Globus pallidus (tissue), 1 donor: ENCODE measurements around the gene TSHZ2.
"Not testable (repeated sequence)": the region's sequence is repeated elsewhere in the genome, so short reads cannot be mapped to it uniquely, and the experiment has no call there.

Source experiments
- DNase-seq: peaks from one replicate; pipeline ENCODE4 v3.0.0-alpha.2; 2015; ENCODE audit warnings: low spot score

Gene TSHZ2

DNA sequence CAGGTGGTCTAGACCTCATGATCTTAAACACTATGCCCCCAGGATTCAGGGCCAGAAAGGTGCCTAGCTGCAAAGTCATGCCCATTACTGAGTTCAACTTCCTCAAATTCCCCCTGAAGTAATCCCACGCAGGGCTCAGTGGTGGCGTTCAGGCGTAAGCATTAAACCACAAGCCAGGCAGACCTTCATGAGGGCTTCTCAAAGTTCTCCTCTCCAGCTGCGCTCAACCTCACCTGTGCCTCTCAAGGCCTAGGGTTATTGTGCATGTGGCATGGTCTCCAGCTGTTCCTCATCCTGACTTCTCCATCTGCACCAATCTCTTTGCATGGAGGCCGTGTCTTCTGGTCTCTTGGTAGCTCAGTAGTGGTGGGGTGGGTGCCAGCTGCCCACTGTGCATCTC is 113.6 kb downstream of the TSHZ2 start:
- DNase-seq, result no peak

- DNase-seq, result no peak
Measured at GRCh38 chr20:53087037-53087777, 115.0 kb downstream of the TSHZ2 start.

GRCh38 chr20:53088786-53089185 is 116.6 kb downstream of the TSHZ2 start:
- no peak for DNase-seq

- DNase-seq, result not testable (repeated sequence)
Measured at GRCh38 chr20:53089851-53090250, 117.7 kb downstream of the TSHZ2 start.

GRCh38 chr20:53091789-53092188 is 119.6 kb downstream of the TSHZ2 start:
- DNase-seq, result no peak

GRCh38 chr20:53092772-53093300 is 120.7 kb downstream of the TSHZ2 start:
- no peak for DNase-seq

- no peak for DNase-seq
Measured at GRCh38 chr20:53097371-53097770, 125.2 kb downstream of the TSHZ2 start.

DNA sequence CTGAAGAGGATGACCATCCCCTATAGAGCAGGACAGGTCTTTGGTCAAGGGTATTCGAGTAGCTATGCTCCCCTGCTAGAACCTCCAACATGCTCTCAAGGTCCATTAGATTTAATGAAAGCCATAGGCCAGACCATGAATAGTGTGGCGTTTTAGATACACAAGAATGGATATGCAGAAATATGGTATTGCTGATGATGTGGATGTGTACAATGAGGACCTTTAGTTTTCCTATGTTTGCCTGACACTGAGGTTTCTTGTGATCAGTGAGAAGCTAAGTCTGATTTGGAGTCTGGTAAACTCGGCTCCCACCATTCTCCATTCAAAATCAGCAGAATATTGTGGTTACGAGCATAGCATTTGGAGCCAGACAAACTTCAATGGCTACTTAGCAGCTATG is 125.6 kb downstream of the TSHZ2 start:
- DNase-seq, result no peak

DNA sequence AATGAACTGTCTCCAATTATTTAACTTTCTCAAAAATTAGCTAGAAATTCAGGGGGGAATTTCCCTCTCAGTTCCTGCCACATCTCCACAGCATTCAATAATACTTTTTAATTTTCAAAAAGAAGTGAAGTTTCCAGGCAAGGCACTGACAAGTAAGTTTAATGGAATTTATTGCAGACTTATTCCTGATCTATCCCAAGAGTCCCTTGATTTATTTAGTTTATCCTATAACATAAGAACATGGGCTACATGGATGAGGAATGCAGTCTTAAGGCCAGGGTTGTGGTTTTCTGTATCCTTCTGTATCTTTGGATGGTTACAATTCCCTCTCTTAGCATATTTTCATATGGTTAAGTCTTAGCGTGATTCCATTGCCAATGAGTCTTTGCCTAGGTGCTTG is 126.5 kb downstream of the TSHZ2 start:
- DNase-seq, result no peak

DNA sequence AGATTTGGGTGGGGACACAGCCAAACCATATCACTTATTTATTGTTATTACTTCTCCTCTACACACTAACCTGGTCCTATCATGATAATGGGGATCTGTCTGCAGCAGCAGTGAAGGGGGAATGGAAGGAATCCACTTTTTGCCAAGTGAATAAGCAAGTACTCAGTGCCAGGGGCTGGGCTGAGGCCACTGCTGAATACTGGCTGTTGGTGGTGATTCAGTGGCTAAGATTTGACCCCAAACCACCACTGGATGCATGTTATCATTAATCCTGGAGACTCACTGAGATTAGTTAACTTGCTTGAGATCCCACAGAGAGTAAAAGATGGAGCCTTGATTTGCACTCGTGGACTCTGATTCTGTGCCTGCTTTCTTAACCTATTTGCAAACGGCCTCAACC is 127.7 kb downstream of the TSHZ2 start:
- no peak for DNase-seq

DNA sequence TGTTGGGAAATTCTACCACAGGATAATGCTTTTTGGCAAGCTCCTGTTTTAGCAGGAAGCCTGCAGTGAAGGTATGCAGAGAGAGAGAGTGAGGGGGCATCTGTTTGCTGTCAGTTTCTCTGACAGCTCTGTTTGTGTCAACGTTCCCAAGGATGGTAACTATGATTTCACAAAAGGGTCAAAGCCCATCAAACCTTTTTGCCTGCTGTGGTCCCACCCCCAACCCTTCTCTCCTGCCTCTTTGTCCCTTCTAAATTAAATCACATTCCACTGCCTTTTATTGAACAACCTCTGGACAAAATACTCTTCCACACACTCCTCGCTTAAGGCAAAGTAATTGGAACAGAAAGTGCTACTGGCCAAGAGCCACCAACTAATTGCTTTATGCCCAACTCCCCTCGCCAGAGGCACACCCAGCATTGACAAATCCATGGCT is 128.3 kb downstream of the TSHZ2 start:
- DNase-seq, result no peak

DNA sequence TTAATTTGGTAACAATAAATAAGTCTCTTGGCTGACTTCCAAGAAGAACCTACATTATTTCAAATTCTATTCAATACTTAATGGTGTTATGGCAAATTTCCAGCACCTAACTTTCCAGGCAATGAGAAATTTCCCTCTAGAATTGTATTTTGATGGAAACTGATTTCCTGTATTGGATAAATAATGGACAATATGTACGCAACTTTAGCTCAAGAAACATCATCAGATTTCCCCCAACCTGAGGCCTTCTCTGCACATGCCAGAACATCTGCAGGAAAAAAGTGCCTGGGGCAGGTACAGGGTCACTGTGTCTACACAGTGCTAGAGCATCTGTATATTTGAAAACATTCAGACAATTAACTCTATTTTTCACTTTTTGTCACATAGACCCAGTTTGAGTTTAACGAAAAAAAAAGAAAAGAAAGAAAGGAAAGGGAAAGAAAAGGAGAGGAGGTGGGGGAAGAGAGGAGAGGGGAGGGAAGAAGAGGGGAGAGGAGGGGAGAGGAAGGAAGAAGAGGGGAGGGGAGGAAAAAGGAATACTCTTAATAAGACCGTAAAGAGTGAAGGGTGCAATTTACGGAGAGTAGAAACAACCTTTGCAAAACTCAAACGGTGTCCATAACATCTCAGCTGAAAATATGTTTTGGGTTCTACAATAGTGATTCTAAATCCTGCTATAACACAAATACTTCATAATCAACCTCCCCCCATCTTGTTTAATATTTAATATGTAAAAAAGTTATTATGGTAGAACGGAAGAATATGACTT is 130.0 kb downstream of the TSHZ2 start:
- no peak for DNase-seq

DNA sequence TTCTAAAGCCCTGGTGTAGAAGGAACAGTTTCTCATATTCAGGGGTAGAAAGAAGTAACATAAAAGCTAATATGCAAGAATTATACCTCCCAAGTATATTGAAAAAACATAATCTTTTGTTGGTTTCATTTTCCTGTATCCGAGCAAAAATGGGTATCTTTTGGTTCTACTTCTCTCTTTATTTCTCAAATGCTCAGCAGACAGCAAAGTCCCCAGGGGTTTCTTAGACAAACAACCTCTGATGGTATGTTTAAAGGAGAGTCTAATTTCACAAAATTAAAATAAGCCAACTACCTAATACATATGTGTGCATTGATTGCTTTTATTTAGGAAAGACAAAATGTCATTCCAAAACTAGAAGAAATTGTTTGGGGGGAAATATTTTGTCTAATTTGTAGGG is 131.0 kb downstream of the TSHZ2 start:
- no peak for DNase-seq

- DNase-seq, result no peak
Measured at GRCh38 chr20:53104884-53105283, 132.7 kb downstream of the TSHZ2 start.

GRCh38 chr20:53116733-53117132 is 144.6 kb downstream of the TSHZ2 start:
- no peak for DNase-seq

DNA sequence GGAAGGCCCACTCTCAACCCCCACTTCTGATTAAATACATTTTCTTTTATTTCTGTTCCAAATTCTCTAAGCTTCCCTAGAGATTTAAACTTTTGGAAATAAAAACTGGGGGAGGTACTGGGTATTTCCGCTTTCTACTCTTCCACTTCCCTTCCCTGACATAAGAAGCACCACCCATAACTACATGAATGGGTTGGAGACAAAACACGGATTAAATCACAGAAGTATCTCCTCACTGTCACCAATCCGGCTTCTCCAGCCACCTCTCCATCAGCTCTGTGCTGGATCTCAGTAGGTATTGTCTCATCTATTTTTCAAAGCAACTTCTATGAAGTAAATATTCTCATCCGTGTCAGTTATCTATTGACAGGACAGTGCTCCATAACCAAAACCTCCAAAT is 150.7 kb downstream of the TSHZ2 start:
- DNase-seq, result no peak

- no peak for DNase-seq
Measured at GRCh38 chr20:53124075-53124551, 152.0 kb downstream of the TSHZ2 start.

GRCh38 chr20:53124803-53125202 is 152.6 kb downstream of the TSHZ2 start:
- no peak for DNase-seq

GRCh38 chr20:53126185-53126584 is 154.0 kb downstream of the TSHZ2 start:
- no peak for DNase-seq

DNA sequence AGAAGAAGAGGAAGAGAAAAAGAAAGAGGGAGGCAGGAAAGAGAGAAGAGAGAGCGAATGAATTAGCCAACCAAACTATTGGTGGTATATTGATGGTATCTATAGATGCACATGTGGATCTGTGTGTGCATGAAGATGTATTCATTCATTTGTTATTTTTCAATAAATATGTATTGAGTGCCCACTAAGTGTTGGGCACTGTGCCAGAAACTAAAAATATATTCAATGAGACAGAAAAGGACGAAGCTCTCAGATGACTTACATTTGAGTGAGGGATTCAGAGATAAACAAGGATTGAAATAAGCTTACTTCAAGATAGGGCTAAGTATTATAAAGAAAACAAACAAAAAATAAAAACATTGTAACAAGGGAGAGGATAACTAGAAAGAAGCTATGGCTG is 154.9 kb downstream of the TSHZ2 start:
- no peak for DNase-seq

DNA sequence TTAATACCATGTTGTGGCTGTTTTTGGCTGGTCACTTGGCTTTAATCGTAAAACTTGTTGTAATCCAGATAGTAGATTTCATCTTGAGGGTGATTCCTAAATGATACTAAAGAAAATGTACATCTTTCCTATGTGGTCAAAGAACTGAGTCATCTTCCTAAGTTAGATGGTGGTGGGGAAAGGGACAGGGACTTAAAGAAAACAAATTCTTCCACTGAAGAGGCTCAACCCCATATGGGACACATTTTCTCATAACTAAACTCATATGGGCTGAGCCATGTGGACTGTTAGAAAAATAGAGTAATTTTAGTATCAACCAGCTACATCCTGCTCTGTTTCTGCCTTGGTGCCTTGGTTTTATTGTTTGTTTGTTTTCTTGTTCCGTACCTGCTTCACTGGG is 155.8 kb downstream of the TSHZ2 start:
- DNase-seq, result no peak

- no peak for DNase-seq
Measured at GRCh38 chr20:53129563-53129962, 157.4 kb downstream of the TSHZ2 start.

GRCh38 chr20:53130795-53131194 is 158.6 kb downstream of the TSHZ2 start:
- no peak for DNase-seq
